ENCODE measurements around the gene LCN6.
"Not testable (repeated sequence)": the region's sequence is repeated elsewhere in the genome, so short reads cannot be mapped to it uniquely, and the experiment has no call there.

LCN6 gene

DNA sequence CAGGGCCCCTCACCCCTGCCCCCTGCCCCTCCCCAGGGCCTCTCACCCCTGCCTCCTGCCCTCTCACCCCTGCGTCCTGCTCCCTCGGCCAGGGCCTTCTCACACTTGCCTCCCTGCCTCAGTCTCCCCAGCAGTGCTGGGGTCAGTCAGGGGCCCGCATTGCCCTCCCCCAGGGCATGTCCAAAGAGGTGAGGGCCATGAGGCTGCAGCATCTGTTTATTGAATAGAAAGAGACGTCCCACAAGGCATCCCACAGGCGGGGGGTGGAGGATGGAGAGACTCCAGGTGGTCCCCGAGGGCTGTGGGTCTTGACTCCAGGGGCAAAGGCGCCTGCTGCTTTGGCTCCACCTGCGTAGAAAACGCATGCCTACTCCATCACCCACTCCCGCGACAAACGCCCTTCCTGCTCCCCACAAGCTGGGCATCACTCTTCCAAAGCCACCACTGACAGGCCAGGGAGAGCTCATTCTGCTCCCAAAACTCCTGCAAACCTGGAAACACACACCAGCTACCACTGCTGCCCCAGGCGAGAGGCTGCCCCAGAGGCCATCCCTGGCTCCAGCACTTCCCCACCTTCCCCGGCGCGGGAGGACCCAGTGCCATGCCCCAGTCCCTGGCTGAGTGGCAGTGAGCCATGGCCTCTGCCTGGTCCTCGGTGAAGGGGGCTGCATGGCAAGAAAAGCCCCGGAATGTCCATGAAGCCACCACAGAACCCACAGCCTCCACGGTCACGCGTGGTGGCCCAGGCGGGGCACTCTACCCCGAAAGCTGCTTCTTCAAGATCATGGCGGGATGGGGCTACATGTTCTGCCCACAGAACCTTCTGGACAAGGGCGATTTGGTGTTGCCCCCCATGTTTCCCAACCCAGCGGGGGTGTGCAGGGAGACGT lies 11.4 kb upstream of the LCN6 start:
- no peak for DNase-seq (ENCODE audit: low read depth)

GRCh38 chr9:136759001-136759400 lies 10.7 kb upstream of the LCN6 start:
- DNase-seq (ENCODE audit: low read depth) = no peak

GRCh38 chr9:136757751-136758140 lies 9.4 kb upstream of the LCN6 start:
- DNase-seq (ENCODE audit: low read depth) = no peak

DNA sequence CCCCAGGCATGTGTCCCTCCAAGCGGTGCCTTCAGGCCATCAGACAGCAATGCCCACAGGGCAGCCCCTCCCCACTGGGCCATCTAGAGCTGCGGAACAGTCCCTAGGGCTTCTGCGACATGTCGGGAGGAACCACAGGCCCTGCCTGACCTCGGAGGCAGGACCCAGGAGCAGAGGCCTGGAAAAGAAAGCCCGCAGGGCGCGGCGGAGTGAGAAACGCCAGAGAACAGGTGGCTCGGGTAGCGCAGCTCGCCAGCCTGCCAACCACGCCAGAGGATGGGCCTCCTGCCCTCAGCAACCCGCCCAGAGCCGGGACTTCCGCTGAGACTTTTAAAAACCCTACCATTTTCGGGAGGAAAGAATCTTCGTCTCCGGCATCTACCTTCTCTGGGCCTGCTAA lies 9.0 kb upstream of the LCN6 start:
- DNase-seq (ENCODE audit: low read depth) = no peak

DNA sequence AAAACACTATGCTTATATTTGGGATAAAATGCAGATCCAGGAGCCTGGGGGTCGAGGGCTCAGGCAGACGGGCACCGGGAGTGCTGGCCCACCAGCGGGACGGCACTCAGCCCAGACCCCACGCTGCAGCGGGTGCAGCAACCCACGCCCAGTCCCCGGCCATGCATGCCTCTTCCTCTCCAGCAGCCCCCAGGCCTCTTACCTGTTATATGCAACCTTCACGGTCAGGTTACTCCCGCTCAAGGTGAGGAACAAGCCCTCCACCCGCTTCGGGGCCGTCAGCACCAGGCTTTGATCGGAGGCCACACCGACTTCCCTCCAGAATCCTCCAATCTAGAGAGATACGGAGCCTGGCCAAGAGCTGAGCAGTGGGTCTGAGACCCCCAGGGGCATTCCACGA lies 8.5 kb upstream of the LCN6 start:
- DNase-seq (ENCODE audit: low read depth) = no peak

- DNase-seq (ENCODE audit: low read depth) = no peak
Measured at GRCh38 chr9:136756134-136756438, 7.8 kb upstream of the LCN6 start.

- not testable (repeated sequence) for DNase-seq (ENCODE audit: low read depth)
Measured at GRCh38 chr9:136755302-136756133, 7.2 kb upstream of the LCN6 start.

DNA sequence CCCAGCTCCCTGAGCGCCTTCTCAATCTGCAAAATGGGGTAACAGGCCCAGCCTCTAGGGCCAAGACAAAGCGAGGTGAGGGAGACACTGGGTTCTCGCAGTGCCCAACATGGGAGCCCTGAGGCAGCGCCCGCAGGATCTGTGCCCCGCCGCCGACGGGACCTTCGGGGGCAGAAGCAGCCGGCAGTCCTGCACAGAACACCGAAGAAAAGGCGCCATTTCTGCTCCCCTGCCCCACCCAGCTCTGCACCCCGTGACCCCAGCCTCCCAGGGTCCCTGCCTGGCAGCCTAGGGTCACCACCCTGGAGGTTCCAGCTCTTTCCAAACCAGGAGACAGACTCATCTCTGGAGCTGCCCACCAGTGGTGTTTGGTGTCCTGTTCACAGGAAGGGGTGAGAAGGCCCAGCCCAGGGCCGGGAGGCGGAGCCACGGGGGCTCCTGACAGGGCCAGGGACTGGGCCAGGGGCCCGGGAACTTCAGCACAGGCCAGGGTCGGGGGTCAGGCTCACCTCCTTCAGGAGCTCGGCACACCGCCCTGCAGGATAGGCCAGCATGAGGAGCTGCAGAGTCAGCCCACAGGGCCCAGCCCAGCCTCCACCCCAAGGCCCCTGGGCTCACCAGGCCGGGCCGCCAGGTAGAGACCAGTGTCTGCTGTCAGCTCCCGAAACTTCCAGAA lies 6.4 kb upstream of the LCN6 start:
- DNase-seq (ENCODE audit: low read depth) = no peak

GRCh38 chr9:136754059-136754572 lies 5.8 kb upstream of the LCN6 start:
- DNase-seq (ENCODE audit: low read depth) = no peak

DNA sequence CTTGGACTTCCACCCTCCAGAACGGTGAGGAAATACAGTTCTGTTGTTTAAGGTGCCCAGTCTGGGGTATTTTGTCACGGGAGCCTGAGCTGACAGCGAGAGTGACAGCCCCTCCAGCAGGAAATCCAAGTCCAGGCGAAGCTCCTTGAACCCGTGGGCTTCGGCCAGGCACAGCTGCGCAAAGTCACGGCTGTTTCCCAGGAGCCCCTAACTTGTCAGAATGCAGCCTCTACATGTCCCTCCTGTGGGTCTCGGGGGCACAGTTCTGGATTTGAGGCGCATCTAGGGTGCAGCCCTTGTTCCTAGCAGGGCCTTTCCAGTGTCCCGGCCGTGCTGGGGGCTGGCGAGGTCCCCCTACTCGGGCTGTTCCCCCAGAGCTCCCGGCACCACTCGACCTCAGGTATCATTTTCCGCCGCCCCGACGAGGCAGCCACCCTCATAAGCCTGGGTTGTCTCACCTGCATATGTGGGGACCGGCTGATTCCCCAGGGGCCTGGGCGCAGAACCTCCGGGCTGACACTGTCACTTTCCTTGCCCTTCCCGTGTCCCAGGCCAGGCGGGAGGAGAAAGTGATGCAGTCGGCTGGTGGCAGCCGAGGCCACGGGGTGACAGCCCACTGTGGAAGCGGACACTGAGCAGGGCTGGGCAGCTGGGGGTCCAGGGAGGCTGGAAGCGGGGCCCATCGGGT lies 5.2 kb upstream of the LCN6 start:
- no peak for DNase-seq (ENCODE audit: low read depth)

DNA sequence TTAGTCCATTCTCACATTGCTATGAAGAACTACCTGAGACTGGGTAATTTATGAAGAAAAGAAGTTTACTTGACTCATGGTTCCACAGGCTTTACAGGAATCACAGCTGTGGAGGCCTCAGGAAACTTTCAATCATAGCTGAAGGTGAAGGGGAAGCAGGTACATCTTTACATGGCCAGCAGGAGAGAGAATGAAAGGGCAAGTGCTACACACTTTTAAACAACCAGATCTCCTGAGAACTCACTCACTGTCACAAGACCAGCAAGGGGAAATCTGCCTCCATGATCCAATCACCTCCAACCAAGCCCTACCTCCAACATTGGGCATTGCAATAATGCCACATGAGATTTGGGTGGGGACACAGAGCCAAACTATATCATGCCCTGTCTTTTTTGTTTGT lies 3.5 kb upstream of the LCN6 start:
- DNase-seq (ENCODE audit: low read depth) = no peak

- no peak for DNase-seq (ENCODE audit: low read depth)
Measured at GRCh38 chr9:136751244-136751643, 2.9 kb upstream of the LCN6 start.

DNA sequence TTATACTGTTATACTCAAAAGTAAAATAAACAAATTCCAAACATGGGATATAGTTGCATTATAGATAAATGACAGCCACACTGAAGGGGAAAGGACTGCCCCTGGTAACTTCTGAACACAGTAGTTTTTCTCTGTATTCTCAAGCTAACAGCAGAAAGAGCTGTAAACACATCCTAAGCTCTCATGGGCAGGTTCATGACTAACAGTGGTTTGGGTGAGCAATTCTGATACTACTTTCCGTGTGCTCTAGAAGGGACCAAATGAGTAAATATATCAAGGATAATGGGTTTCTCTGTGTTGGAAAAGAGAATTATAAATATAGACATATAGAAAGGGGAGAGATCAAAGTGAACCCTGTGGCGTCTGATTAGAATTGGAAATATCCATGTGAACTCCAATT lies 2.2 kb upstream of the LCN6 start:
- no peak for DNase-seq (ENCODE audit: low read depth)

DNA sequence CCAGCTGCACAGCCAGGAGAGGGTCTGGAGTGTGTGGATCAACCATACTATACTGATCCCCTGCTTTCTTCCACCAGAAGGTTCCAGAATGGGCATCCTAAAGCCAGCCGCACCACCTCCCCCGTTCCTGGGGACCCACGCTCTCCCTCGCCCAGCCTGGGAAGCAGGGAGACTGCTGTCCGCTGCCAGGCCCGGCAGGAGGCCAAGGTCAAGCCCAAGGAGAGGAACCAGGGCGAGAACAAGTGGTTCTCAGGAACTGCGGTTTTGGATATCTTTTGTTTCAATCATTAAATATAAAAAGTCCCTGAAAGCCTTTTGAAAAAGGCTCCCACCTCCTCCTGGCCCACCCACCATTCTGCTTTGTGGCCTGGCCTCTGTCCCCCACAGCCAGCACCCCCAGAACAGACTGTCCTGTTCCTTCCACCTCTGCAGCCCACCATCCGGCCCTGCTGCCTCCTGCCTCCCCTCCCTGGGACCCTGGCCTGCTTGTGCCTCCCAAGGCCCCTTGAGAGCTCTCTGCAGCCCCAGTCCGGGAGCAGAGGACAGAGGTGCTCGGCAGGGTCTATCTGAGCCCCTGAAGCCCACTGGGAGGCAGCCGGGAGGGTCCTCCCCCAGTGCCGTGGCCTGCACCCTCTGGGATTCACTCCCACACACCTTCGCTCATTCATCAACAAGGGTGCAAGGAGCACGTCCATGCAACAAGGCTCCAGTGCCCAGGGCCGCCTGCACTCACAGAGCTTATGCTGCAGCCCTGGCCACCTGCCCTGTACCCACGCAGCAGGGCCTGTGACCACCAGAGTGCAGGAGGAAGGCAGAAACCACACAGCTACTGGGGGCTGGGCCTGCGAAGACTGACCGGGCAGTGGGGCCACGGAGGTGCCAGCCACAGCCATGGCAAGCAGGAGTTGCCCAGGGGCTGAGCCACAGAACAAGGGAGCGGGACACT lies 614 bp upstream of the LCN6 start:
- DNase-seq (ENCODE audit: low read depth) = no peak

DNA sequence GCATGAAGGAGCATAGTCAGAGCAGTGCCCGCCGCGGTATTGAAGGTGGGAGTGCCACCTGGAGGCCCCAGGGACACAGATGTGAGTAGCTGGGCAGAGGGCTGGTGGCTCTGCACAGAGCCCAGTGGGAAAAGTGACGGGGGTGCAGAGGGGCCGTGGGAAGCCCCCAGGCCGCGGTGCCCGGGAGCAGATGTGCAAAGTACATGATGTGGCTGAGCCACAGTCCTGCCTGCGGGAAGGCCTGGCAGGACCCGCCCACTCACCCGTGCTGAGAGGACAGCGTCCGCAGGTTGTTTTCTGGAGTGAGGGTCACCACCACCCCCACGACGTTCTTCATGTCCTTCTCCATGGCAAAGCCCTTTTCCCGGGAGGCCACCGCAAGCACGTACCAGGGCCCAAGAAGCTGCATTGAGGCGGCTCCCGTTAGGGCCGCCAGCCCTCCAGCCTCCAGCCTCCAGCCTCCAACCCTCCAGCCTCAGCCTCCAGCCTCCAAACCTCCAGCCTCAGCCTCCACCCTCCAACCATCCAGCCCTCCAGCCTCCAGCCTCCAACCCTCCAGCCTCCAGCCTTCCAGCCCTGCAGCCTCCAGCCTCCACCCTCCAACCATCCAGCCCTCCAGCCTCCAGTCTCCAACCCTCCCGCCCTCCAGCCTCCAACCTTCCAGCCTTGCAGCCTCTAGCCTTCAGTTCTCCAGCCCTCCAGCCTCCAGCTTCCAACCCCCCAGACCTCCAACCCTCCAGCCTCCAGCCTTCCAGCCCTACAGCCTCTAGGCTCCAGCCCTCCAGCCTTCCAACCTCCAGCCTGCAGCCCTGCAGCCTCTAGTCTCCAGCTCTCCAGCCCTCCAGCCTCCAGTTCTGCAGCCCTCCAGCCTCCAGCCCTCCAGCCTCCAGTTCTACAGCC lies 914 bp downstream of the LCN6 start:
- DNase-seq (ENCODE audit: low read depth) = no peak

DNA sequence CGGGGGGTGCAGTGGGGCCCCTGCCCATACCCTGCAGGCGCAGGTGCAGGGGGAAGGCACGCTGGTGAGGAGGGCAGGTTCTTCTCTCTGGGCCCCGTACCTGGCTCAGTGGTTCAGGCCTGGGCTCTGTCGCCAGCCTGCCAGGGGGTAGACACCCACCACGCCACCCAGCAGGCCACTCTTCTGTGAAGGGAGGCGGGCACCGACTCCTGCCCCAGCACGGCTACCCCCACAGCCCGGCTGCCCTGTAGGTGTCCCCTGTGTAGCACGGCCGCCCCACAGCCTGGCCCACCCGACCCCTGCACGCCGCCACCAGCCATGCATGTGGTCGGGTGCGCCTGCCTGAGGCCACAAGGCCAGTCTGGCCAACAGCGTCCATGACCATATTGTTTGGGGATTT lies 1.7 kb downstream of the LCN6 start:
- DNase-seq (ENCODE audit: low read depth) = no peak

GRCh38 chr9:136746155-136746490 lies 2.2 kb downstream of the LCN6 start:
- DNase-seq (ENCODE audit: low read depth) = no peak

GRCh38 chr9:136745389-136746154 lies 2.8 kb downstream of the LCN6 start:
- DNase-seq (ENCODE audit: low read depth) = no peak

GRCh38 chr9:136744773-136745172 lies 3.6 kb downstream of the LCN6 start:
- no peak for DNase-seq (ENCODE audit: low read depth)
